Measurements from ENCODE around the gene MTUS2. TPM values are rescaled to one million over a fixed set of nuclear protein-coding genes. Genes with fewer than 3 reads are reported as not detected.

MTUS2 gene
- total RNA-seq, 2 donors from 2014 or later, result 1.6 to 4.8 TPM

DNA sequence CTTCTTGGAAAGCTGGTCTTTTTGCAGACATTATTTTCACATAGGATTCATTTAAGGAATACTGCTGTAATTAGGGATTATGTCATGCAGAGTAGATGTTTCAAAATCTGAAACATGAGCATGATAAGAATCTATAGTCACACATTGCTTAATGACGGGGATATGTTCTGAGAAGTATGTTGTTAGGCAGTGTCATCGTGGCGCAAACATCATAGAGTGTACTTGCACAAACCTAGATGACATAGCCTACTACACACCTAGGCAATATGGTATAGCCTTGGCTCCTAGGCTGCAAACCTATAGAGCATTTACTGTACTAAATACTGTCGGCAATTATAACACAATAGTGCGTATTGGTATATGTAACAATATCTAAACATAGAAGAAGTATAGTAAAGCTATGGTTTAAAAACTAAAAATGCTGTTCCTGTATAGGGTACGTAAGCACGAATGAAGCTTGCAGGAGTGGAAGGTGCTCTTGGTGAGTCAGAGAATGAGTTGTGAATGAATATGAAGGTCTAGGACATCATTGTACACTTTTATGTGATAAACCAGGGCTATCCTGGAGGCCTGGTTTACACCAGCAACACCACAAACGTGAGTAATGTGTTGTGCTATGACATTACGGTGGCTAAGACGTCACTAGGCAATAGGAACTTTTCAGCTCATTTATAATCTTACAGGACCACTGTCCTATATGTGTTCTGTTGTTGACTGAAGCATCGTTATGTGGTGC, 283.1 kb downstream of the MTUS2 start:
- no peaks in the 10 kb centered on the region for H3K36me3 ChIP-seq
- DNase-seq (ENCODE audit: low spot score), result no peak
- intact Hi-C loops (cut with DNase I), result no loop called here
- no peaks in the 10 kb centered on the region for H3K27me3 ChIP-seq (replicated peaks; ENCODE audit: insufficient read depth)
- no peaks in the 10 kb centered on the region for H3K4me1 ChIP-seq (replicated peaks)
- WGBS, result 75% methylated on average over 11 of the region's 11 CpGs
- no peak overlapping the region for H3K4me3 ChIP-seq
- no peaks in the 10 kb centered on the region for H3K9me3 ChIP-seq
- H3K27ac ChIP-seq, result no peak overlapping the region
- TF ChIP-seq POLR2AphosphoS5 (IDR thresholded peaks at IDR 0.05) (no peak), CTCF (IDR thresholded peaks at IDR 0.05) (no peak), POLR2A (IDR thresholded peaks at IDR 0.05) (no peak)

DNA sequence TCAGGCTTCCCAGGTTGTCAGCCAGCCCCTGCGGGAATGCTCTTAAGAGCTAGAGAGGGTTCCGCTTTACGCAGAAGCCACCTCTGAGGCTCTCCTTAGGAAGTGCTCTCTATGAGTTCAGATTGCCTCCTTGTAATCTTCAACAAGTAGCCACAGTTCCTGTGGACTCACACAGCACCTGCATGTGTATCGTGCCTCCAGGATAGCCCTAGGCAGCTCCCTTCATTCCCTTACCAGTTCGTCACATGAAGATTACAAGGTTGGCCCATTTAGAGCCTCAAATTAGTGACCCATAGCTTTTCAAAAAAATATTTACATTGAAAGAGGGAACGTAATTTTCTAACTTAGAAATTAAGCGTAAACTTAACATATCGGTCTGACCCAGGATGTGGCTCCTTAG, 284.3 kb downstream of the MTUS2 start:
- no peaks in the 10 kb centered on the region for H3K4me1 ChIP-seq (replicated peaks)
- no peaks in the 10 kb centered on the region for H3K27me3 ChIP-seq (replicated peaks; ENCODE audit: insufficient read depth)
- no peak for DNase-seq (ENCODE audit: low spot score)
- no peaks in the 10 kb centered on the region for H3K36me3 ChIP-seq
- intact Hi-C loops (cut with DNase I), result no loop called here
- H3K9me3 ChIP-seq, result no peaks in the 10 kb centered on the region
- no peak overlapping the region for H3K27ac ChIP-seq
- 83% methylated on average over 8 of the region's 8 CpGs for WGBS
- TF ChIP-seq CTCF (IDR thresholded peaks at IDR 0.05), result no peak
- no peak for TF ChIP-seq POLR2A (IDR thresholded peaks at IDR 0.05)
- no peak for TF ChIP-seq POLR2AphosphoS5 (IDR thresholded peaks at IDR 0.05)
- H3K4me3 ChIP-seq, result no peak overlapping the region

GRCh38 chr13:29105779-29106178, 285.6 kb downstream of the MTUS2 start:
- Histone ChIP-seq H3K9me3 (no peaks in the 10 kb centered on the region), H3K4me3 (no peak overlapping the region), H3K27me3 (replicated peaks; ENCODE audit: insufficient read depth) (no peaks in the 10 kb centered on the region), H3K4me1 (replicated peaks) (no peaks in the 10 kb centered on the region), H3K36me3 (no peaks in the 10 kb centered on the region), H3K27ac (no peak overlapping the region)
- no peak for DNase-seq (ENCODE audit: low spot score)
- 73% methylated on average over 4 of the region's 4 CpGs for WGBS
- TF ChIP-seq CTCF (IDR thresholded peaks at IDR 0.05), result no peak
- TF ChIP-seq POLR2A (IDR thresholded peaks at IDR 0.05), result no peak
- TF ChIP-seq POLR2AphosphoS5 (IDR thresholded peaks at IDR 0.05), result no peak
- intact Hi-C loops (cut with DNase I), result no loop called here

- DNase-seq (ENCODE audit: low spot score), result no peak
- TF ChIP-seq CTCF (IDR thresholded peaks at IDR 0.05) (no peak), POLR2AphosphoS5 (IDR thresholded peaks at IDR 0.05) (no peak), POLR2A (IDR thresholded peaks at IDR 0.05) (no peak)
- 43% methylated on average over 1 of the region's 1 CpG for WGBS
- Histone ChIP-seq H3K4me1 (replicated peaks) (no peaks in the 10 kb centered on the region), H3K27me3 (replicated peaks; ENCODE audit: insufficient read depth) (no peaks in the 10 kb centered on the region), H3K4me3 (no peak overlapping the region), H3K36me3 (no peaks in the 10 kb centered on the region), H3K9me3 (no peaks in the 10 kb centered on the region), H3K27ac (no peak overlapping the region)
- intact Hi-C loops (cut with DNase I), result no loop called here
Observed at GRCh38 chr13:29106651-29107050, 286.5 kb downstream of the MTUS2 start.
